ENCODE data around the gene MRPL20. TPM values are rescaled to one million over a fixed set of nuclear protein-coding genes. Genes with fewer than 3 reads are reported as not detected.
A peak's percentile ranks its signal among the peaks of the same experiment; 100 is the strongest.
"Not testable (repeated sequence)": the region's sequence is repeated elsewhere in the genome, so short reads cannot be mapped to it uniquely, and the experiment has no call there.

The MRPL20 gene
- total RNA-seq, 4 donors from 2014 or later = 34.3 to 114 (median 65.1) TPM

DNA sequence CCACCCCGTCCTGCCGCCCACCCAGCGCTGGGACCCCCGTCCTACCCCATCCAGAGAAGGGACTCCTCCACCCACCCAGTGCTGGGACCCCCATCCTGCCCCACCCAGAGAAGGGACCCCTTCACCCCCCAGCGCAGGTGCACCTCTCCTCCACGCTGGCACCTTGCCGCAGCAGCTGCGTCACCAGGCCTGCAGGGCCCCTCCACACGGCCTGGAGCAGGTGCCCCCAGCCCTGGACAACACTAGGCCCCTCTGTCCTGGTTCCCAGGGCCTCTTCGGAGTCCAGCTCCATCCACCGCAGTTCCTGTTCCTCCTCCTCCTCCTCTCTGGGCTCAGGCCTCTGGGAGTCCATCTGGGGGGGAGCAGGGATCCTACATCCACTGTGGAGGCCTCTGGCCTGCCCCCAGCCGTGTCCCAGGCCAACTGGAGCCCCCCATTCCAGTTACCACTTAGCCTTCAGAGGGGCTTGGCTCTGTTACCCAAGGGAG lies 13.6 kb upstream of the MRPL20 start:
- peak overlapping the region in 1 of 2 donors; percentile 58 for H3K27ac ChIP-seq
- no peaks in the 10 kb centered on the region for H3K4me1 ChIP-seq
- intact Hi-C loops (cut with DNase I; ENCODE audit: low total_unique reads) = no loop called here
- H3K36me3 ChIP-seq = no peaks in the 10 kb centered on the region
- DNase-seq = no peak
- H3K4me3 ChIP-seq = peak overlapping the region; percentile 16 to 28
- TF ChIP-seq, protein P1, sequence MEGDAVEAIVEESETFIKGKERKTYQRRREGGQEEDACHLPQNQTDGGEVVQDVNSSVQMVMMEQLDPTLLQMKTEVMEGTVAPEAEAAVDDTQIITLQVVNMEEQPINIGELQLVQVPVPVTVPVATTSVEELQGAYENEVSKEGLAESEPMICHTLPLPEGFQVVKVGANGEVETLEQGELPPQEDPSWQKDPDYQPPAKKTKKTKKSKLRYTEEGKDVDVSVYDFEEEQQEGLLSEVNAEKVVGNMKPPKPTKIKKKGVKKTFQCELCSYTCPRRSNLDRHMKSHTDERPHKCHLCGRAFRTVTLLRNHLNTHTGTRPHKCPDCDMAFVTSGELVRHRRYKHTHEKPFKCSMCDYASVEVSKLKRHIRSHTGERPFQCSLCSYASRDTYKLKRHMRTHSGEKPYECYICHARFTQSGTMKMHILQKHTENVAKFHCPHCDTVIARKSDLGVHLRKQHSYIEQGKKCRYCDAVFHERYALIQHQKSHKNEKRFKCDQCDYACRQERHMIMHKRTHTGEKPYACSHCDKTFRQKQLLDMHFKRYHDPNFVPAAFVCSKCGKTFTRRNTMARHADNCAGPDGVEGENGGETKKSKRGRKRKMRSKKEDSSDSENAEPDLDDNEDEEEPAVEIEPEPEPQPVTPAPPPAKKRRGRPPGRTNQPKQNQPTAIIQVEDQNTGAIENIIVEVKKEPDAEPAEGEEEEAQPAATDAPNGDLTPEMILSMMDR (IDR thresholded peaks at IDR 0.05) = no peak
- TF ChIP-seq POLR2A (IDR thresholded peaks at IDR 0.05) = no peak
- H3K27me3 ChIP-seq = no peaks in the 10 kb centered on the region
- H3K9me3 ChIP-seq = no peaks in the 10 kb centered on the region

DNA sequence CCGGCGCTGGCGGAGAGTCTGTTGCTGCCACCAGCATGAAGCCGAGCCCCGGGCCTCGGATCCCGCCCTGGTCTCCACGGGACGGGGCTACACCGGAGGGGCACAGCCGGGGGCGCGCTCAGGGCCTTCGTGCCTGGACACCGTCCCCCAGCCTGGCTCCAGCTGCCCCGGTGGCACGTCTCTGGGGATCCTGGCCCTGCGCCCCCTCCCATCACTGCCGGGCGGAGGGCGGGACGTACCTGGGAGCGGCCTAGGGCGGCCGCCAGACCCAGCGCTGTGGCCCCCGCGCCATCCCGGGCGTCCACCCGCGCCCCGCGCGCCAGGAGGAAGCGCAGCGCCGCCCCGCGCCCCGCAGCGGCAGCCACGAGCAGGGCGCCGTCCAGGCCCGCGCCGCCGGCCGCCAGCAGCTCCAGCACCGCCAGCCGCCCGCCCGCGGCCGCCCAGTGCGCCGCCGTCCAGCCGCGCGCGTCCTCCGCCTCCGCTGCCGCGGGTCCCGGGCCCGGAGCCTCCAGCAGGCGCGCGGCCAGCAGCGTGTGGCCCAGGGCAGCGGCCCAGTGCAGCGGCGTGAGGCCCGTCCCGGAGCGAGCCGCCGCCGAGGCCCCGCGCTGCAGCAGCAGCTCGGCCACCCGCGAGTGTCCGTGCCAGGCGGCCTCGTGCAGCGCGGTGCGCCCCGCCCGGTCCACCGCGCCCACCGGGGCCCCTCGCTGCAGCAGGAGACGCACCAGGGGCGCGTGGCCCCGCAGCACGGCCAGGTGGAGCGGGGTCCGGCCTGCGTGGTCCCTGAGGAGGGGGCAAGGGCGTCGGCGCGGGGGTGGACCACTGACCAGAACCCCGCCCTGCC lies 12.9 kb upstream of the MRPL20 start:
- TF ChIP-seq, protein P1 (IDR thresholded peaks at IDR 0.05) = peak in 3 of 4 experiments; percentile 30 to 46 (median 35)
- TF ChIP-seq POLR2A (IDR thresholded peaks at IDR 0.05) = no peak
- DNase-seq = no peak
- Histone ChIP-seq H3K9me3 (no peaks in the 10 kb centered on the region), H3K4me3 (peak overlapping the region; percentile 16 to 30), H3K36me3 (no peaks in the 10 kb centered on the region), H3K4me1 (no peaks in the 10 kb centered on the region), H3K27ac (peak overlapping the region; percentile 58 to 65), H3K27me3 (no peaks in the 10 kb centered on the region)
- intact Hi-C loops (cut with DNase I; ENCODE audit: low total_unique reads) = no loop called here

DNA sequence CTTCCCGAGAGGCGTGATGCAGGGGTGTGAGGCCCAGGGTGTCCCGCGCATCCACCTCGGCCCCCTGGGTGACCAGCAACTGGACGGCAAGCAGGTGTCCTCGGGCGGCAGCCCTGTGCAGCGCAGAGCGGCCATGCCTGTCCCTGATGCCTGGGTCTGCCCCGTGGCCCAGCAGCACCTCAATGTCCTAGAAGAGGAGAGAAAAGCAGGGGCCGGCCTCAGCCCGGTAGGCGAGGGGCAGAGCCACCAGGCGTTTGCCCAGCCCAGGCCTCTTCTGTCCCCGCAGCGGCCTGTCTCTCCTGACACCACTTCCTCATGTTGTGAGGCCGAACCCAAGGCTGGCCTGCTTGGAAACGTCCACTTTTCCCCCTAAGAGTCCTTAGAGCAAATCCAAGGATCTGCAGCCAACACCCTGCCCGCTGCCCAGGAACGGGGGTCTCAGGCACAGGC lies 12.3 kb upstream of the MRPL20 start:
- H3K9me3 ChIP-seq = no peaks in the 10 kb centered on the region
- TF ChIP-seq, protein P1 (IDR thresholded peaks at IDR 0.05) = no peak
- H3K4me3 ChIP-seq = peak overlapping the region; percentile 11 to 30
- H3K4me1 ChIP-seq = no peaks in the 10 kb centered on the region
- no peaks in the 10 kb centered on the region for H3K27me3 ChIP-seq
- peak overlapping the region; percentile 58 to 65 for H3K27ac ChIP-seq
- no peaks in the 10 kb centered on the region for H3K36me3 ChIP-seq
- DNase-seq = no peak
- intact Hi-C loops (cut with DNase I; ENCODE audit: low total_unique reads) = no loop called here

DNA sequence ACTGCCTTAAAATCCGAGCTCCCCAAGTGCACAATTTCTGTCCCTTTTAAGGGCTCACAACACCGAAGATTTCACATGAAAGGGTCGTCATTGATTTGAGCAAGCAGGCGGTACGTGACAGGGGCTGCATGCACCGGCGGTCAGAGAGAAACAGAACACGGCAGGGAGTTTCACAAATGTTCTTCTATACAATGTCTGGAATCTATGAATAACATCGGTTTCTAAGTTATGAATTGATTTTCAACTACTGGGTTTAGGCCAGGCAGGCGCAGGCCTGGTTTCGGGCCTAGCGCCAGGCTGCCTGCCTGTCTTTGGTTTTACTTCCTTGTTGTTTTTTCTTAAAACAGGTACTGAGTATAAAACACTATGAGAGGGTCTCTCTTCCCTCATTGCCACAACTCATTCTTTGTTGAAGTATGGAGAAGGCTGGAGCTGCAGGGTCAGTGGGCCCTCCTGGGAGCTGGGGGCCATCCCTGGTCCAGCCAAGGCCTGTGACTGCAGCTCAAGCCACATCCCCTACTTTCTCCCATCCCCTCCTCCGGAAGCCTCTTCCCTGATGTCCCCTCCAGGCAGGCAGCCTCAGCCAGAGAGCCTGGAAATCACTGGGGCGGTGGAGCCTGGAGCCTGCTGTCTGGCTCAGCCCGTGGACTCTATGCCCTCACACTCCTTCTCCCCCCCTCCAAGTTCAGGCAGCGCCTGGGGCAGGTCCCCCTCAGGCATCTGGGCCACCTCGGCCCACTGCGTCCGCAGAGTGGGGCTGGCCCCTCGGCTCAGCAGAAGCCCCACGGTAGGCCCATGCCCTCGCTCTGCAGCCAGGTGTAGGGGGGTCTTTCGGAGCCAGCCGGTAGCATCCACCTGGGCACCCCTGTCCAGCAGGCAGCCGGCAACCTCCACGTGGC lies 11.6 kb upstream of the MRPL20 start:
- intact Hi-C loops (cut with DNase I; ENCODE audit: low total_unique reads) = no loop called here
- Histone ChIP-seq H3K36me3 (no peaks in the 10 kb centered on the region), H3K27me3 (no peaks in the 10 kb centered on the region), H3K4me3 (no peak overlapping the region), H3K9me3 (no peaks in the 10 kb centered on the region), H3K4me1 (no peaks in the 10 kb centered on the region), H3K27ac (no peak overlapping the region)
- no peak for TF ChIP-seq POLR2A (IDR thresholded peaks at IDR 0.05)
- TF ChIP-seq, protein P1 (IDR thresholded peaks at IDR 0.05) = no peak
- no peak for DNase-seq

DNA sequence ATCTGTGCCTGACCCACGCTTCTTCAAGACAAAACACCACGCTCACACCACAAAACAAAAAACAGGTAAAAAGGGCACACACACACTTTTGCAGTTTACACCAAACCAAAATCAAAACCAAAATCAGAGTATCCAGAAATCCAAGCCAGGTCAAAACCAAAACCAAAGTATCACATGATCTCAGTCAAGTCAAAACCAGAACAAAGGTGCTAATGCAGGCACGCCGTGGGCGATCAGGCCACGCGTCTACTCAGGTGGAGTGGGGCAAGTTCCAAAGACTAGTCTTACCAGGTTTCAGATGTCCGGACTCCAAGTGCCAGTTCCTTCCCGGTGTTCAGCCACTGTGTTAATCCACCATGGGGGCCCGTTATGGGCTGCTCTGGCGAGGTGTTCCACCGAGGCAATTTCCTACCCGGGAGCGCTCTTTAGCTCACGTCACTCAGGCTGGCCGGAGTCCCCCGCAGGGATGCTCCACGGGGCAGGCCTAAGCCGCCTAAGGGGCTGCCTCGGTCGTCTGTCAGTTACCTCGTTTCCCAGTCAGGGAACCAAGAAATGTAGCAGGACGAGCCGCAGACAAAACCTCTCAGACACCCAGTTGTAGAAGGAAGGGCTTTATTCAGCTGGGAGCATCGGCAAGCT lies 10.9 kb upstream of the MRPL20 start:
- H3K4me3 ChIP-seq; H3K4me1 ChIP-seq; H3K36me3 ChIP-seq; DNase-seq; H3K27me3 ChIP-seq; intact Hi-C loops (cut with DNase I; ENCODE audit: low total_unique reads); H3K9me3 ChIP-seq; H3K27ac ChIP-seq: not testable (repeated sequence)

DNA sequence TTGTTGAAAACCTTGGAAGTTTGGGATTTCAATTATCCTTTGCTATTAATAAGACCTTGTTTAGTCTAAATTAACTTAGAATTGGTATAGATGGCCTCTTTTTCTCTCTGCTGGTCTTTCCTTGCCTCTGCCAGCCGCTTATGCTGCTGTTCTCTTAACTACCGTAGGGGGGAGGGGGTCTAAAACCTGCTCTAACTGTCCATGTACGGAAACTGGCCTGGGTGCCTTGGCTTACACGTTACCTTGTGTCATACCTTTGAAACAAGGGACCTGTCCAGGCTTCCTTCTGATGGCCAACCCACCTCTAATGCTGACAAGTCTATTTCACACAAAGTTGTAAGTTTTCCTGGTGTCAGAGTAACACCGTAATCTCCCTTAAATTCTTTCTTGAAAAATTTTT lies 10.3 kb upstream of the MRPL20 start:
- H3K4me3 ChIP-seq, H3K27ac ChIP-seq: not testable (repeated sequence)

More for the DNA sequence above, 10.3 kb upstream of the MRPL20 start:
- intact Hi-C loops (cut with DNase I; ENCODE audit: low total_unique reads); H3K27me3 ChIP-seq; H3K4me1 ChIP-seq; H3K36me3 ChIP-seq; H3K9me3 ChIP-seq; DNase-seq: not testable (repeated sequence)
